ENCODE measurements around the gene THSD4.

THSD4 gene

GRCh38 chr15:71335591-71335990, 220.3 kb downstream of the THSD4 start:
- POLR2A ChIA-PET = no interaction called here
- DNase-seq (ENCODE audit: extremely low spot score) = no peak
- TF ChIP-seq, protein P1, sequence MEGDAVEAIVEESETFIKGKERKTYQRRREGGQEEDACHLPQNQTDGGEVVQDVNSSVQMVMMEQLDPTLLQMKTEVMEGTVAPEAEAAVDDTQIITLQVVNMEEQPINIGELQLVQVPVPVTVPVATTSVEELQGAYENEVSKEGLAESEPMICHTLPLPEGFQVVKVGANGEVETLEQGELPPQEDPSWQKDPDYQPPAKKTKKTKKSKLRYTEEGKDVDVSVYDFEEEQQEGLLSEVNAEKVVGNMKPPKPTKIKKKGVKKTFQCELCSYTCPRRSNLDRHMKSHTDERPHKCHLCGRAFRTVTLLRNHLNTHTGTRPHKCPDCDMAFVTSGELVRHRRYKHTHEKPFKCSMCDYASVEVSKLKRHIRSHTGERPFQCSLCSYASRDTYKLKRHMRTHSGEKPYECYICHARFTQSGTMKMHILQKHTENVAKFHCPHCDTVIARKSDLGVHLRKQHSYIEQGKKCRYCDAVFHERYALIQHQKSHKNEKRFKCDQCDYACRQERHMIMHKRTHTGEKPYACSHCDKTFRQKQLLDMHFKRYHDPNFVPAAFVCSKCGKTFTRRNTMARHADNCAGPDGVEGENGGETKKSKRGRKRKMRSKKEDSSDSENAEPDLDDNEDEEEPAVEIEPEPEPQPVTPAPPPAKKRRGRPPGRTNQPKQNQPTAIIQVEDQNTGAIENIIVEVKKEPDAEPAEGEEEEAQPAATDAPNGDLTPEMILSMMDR (IDR thresholded peaks at IDR 0.05; ENCODE audit: control extremely low read depth, extremely low read depth, low read depth, missing control alignments) = no peak
- CTCF ChIA-PET = no interaction called here

- TF ChIP-seq, protein P1 (IDR thresholded peaks at IDR 0.05; ENCODE audit: control extremely low read depth, extremely low read depth, low read depth, missing control alignments) = no peak
- POLR2A ChIA-PET = no interaction called here
- no peak for DNase-seq (ENCODE audit: extremely low spot score)
- CTCF ChIA-PET = interaction anchor here (1.4 kb wide), 1 partner anchor 14 kb away, joined by 3 read pairs; no protein-coding TSS in a partner anchor
Measured at GRCh38 chr15:71336671-71337070, 221.4 kb downstream of the THSD4 start.

DNA sequence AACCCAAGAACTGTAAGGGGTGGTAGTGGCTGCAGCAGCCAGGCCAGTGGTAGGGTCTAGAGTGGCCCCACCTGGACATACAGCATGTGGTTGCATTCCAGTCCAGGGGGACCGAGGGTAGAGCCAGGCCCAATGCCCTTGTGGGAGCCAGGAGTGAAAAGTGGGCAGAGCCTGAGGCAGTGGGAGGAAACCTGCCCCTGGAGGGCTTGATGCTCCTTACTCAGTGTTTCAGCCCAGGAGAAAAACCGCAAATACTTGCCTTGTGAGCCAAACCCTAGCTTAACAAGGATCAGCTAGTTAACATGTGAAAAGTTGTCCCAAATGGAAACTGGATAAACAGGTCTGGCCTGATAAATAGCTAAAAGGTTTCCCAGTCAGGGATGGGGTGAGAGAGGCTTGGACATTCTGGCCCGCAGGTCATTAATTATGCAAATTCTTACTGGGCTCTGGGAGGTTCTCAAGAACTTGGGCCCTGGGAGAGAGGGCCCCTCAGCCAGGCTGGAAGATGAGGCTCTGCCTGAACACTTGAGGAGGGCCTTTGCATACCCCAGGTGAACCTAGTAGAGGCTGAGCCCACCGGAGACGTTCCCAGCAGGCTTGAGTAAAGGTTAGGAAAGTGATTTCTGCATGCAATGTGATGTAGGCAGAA, 222.1 kb downstream of the THSD4 start:
- TF ChIP-seq, protein P1 (IDR thresholded peaks at IDR 0.05; ENCODE audit: control extremely low read depth, extremely low read depth, low read depth, missing control alignments) = no peak
- CTCF ChIA-PET = interaction anchor here (1.4 kb wide), 1 partner anchor 13 kb away, joined by 3 read pairs; no protein-coding TSS in a partner anchor
- POLR2A ChIA-PET = no interaction called here
- no peak for DNase-seq (ENCODE audit: extremely low spot score)

DNA sequence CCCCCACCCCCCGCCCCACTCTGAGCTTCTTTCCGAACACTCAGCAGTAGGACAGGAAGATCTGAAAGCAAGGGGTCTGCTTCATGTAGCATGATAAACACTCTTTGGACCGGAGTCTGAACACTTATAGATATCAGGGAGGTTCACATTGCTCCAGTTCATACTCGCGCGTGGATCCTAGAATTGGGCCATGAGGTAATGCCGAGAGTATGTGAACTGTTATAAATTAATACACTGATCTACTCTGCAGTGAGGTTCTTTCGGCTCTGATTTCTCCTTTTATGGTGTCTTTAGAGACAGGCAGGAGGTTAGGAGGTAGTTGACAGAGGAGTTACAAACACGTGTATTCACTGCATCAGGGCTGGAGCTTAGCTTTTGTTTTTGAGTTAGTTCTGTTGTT, 223.0 kb downstream of the THSD4 start:
- POLR2A ChIA-PET = no interaction called here
- TF ChIP-seq, protein P1 (IDR thresholded peaks at IDR 0.05; ENCODE audit: control extremely low read depth, extremely low read depth, low read depth, missing control alignments) = no peak
- DNase-seq (ENCODE audit: extremely low spot score) = no peak
- CTCF ChIA-PET = interaction anchor here (1.4 kb wide), 1 partner anchor 12 kb away, joined by 3 read pairs; no protein-coding TSS in a partner anchor

DNA sequence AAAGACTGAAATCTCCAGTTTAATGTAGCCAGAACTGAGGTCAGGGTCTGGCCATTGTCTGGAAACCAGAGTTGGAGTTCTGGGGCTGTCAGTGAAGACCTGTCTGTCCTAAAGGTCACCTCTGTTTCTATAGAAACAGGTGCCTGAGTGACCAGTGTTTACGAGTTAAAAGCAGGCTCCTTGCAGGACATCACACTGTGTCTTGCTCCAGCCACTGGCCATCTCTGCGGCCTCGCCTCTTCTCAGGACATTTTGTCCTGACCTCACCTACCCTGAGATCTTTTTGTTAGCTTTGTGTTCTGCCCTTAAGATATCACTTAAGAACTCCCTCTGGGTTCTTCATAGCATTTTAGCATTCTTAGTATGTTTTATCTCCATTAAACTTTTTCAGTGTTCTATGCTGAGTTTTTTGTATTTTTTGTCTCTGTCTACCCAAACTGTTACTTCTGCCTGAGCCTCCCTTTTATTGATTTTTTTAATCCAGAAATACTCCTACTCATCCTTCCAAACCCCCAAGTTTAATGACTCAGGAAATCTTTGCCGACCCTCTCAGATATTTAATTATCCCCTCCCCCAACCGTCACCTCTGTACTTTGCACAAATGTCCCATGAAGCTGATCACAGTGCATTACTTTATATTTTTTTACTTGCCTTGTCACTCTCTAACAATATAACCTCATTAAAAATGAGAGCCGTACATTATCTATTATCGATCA, 223.7 kb downstream of the THSD4 start:
- POLR2A ChIA-PET = no interaction called here
- DNase-seq (ENCODE audit: extremely low spot score) = no peak
- TF ChIP-seq, protein P1 (IDR thresholded peaks at IDR 0.05; ENCODE audit: control extremely low read depth, extremely low read depth, low read depth, missing control alignments) = no peak
- CTCF ChIA-PET = no interaction called here

- DNase-seq (ENCODE audit: extremely low spot score) = no peak
- ChIA-PET POLR2A (no interaction called here), CTCF (no interaction called here)
- TF ChIP-seq, protein P1 (IDR thresholded peaks at IDR 0.05; ENCODE audit: control extremely low read depth, extremely low read depth, low read depth, missing control alignments) = no peak
Measured at GRCh38 chr15:71341811-71342550, 226.7 kb downstream of the THSD4 start.

Measured in GM10248 (cell line).